Gastroesophageal sphincter (tissue), 4 donors: ENCODE results near the gene CWC25. TPM values are rescaled to one million over a fixed set of nuclear protein-coding genes. Genes with fewer than 3 reads are reported as not detected.
A peak's percentile ranks its signal among the peaks of the same experiment; 100 is the strongest.

Source experiments
- ATAC-seq: fragments of 150-250 bp; one replicate; pipeline ENCODE4 v1.9.1; 2016; ENCODE audit warnings: mild to moderate bottlenecking, moderate library complexity
- H3K27ac ChIP-seq, 4 donors: fragments of 200-600 bp; sonication (generic) in 3 of 4; 1 replicate in 3 of 4; 2 replicates in 1 of 4; pipeline ENCODE4 v1.5.1; 2016 to 2019
- H3K27me3 ChIP-seq: fragments of 200-600 bp; sonication (generic); one replicate; pipeline ENCODE4 v1.5.1; 2019
- H3K36me3 ChIP-seq, 2 donors: fragments of 200-600 bp; sonication (generic); one replicate each; pipeline ENCODE4 v1.5.1; 2019; ENCODE audit warnings: control low read depth in 1 of 2
- H3K4me1 ChIP-seq, 3 donors: fragments of 200-600 bp; sonication (generic); 1 replicate in 2 of 3; 2 replicates in 1 of 3; pipeline ENCODE4 v1.5.1; 2016 to 2019; ENCODE audit warnings: control low read depth in 2 of 3
- H3K4me3 ChIP-seq, 2 donors: fragments of 200-600 bp; sonication (generic); one replicate each; pipeline ENCODE4 v1.5.1; 2019; ENCODE audit warnings: mild to moderate bottlenecking in 1 of 2, moderate library complexity in 1 of 2
- H3K9me3 ChIP-seq, 3 donors: fragments of 200-600 bp; sonication (generic); one replicate each; pipeline ENCODE4 v1.5.1; 2017 to 2019; ENCODE audit warnings: control low read depth in 2 of 3
- CTCF ChIP-seq, 4 experiments: fragments of 200-600 bp in 2 of 4; fragments of 450-650 bp in 2 of 4; sonication (generic) in 1 of 4; IDR thresholded peaks; one replicate each; pipeline ENCODE4 v1.5.1; 2017 to 2019; ENCODE audit warnings: antibody characterized with exemption in 4 of 4, mild to moderate bottlenecking in 2 of 4, moderate library complexity in 2 of 4
- EP300 ChIP-seq: sonication (generic); formaldehyde crosslinking; IDR thresholded peaks from one replicate; pipeline ENCODE4 v1.6.1; 2017; ENCODE audit warnings: antibody characterized with exemption, mild to moderate bottlenecking
- POLR2A ChIP-seq, 2 donors: fragments of 450-650 bp; IDR thresholded peaks; one replicate each; pipeline ENCODE4 v1.6.1; 2017; ENCODE audit warnings: antibody characterized with exemption in 2 of 2, mild to moderate bottlenecking in 2 of 2, moderate library complexity in 1 of 2
- POLR2AphosphoS5 ChIP-seq: sonication (generic); formaldehyde crosslinking; IDR thresholded peaks from one replicate; pipeline ENCODE4 v1.6.1; 2017; ENCODE audit warnings: antibody characterized with exemption
- WGBS, 2 donors: methylation state at CpG; one replicate each; pipeline ENCODE4 v1.1.5; 2018; ENCODE audit warnings: low coverage in 1 of 2; 5-methylcytosine and 5-hydroxymethylcytosine counted together
- total RNA-seq, 4 donors: library from RNA; depleted of rRNA; stranded (reverse); fragments of >200 nt; gene quantifications; one replicate each; pipeline ENCODE4 v1.1.0, GENCODE V29; 2016

Gene CWC25
- total RNA-seq, result 10 to 100 TPM; 13.6 to 35.0 (median 23.3) TPM

- TF ChIP-seq POLR2AphosphoS5, result peak; percentile 96
- peak in 1 of 4 experiments; percentile 5 for TF ChIP-seq CTCF (IDR thresholded peaks at IDR 0.05)
- no peak for TF ChIP-seq EP300
- peak; percentile 61 to 83 for TF ChIP-seq POLR2A (IDR thresholded peaks at IDR 0.05)
- Histone ChIP-seq H3K27ac (peak within 1 kb of the TSS; percentile 96 to 98 (median 96)), H3K9me3 (no peaks in the 10 kb centered on the region), H3K4me3 (peak within 1 kb of the TSS; percentile 93 to 97), H3K4me1 (peaks cover 0 to 32% (median 10%) of the 10 kb centered on the region in 3 donors), H3K36me3 (peaks cover 0 to 20% of the 10 kb centered on the region in 2 donors), H3K27me3 (no peaks in the 10 kb centered on the region)
- ATAC-seq, result peak; percentile 94
- 2% methylated on average over 13 to 15 of the region's 55 CpGs for WGBS, 2 donors
These were observed at the start of gene CWC25 for GRCh38 chr17:38824899-38825761. Gene CWC25, minus strand, starts transcription at chr17:38825321. Its CDS starts 138 bp downstream, at chr17:38825183.

- no peaks in the 10 kb centered on the region for H3K27me3 ChIP-seq
- H3K27ac ChIP-seq, result peak overlapping the region in 3 of 4 donors; percentile 78 to 96 (median 95)
- ATAC-seq, result no peak
- WGBS, 2 donors, result 57% methylated on average over 1 of the region's 9 CpGs; no CpG with 5 or more reads in 1 of the 2 donors
- peaks cover 0 to 79% (median 61%) of the 10 kb centered on the region in 3 donors for H3K4me1 ChIP-seq
- peaks cover 0 to 12% of the 10 kb centered on the region in 2 donors for H3K36me3 ChIP-seq
- peak overlapping the region in 1 of 2 donors; percentile 28 for H3K4me3 ChIP-seq
- H3K9me3 ChIP-seq, result no peaks in the 10 kb centered on the region
- TF ChIP-seq POLR2AphosphoS5 (no peak), EP300 (no peak), POLR2A (IDR thresholded peaks at IDR 0.05) (no peak), CTCF (IDR thresholded peaks at IDR 0.05) (no peak)
These were observed 48.7 kb upstream of the CWC25 start for GRCh38 chr17:38873640-38874380.

- Histone ChIP-seq H3K4me3 (peak overlapping the region in 1 of 2 donors; percentile 97), H3K27me3 (no peaks in the 10 kb centered on the region), H3K36me3 (peaks cover 0 to 2% of the 10 kb centered on the region in 2 donors), H3K4me1 (peaks cover 0 to 79% (median 59%) of the 10 kb centered on the region in 3 donors), H3K9me3 (no peaks in the 10 kb centered on the region), H3K27ac (peak overlapping the region in 3 of 4 donors; percentile 94 to 96 (median 95))
- WGBS, 2 donors, result 31 to 48% methylated on average over 7 of the region's 9 CpGs
- TF ChIP-seq EP300 (no peak), POLR2AphosphoS5 (no peak), POLR2A (IDR thresholded peaks at IDR 0.05) (no peak), CTCF (IDR thresholded peaks at IDR 0.05) (no peak)
- no peak for ATAC-seq
These were observed 47.7 kb upstream of the CWC25 start for GRCh38 chr17:38872671-38873385.

GRCh38 chr17:38872027-38872511 lies 46.9 kb upstream of the CWC25 start:
- ATAC-seq, result no peak
- H3K4me1 ChIP-seq, result peaks cover 0 to 79% (median 54%) of the 10 kb centered on the region in 3 donors
- TF ChIP-seq EP300 (no peak), CTCF (IDR thresholded peaks at IDR 0.05) (no peak), POLR2A (IDR thresholded peaks at IDR 0.05) (no peak), POLR2AphosphoS5 (no peak)
- peak overlapping the region in 3 of 4 donors; percentile 94 to 96 (median 95) for H3K27ac ChIP-seq
- WGBS, 2 donors, result 6% methylated on average over 3 of the region's 5 CpGs; no CpG with 5 or more reads in 1 of the 2 donors
- H3K27me3 ChIP-seq, result no peaks in the 10 kb centered on the region
- H3K9me3 ChIP-seq, result no peaks in the 10 kb centered on the region
- no peaks in the 10 kb centered on the region for H3K36me3 ChIP-seq
- peak overlapping the region in 1 of 2 donors; percentile 97 for H3K4me3 ChIP-seq
